Cerebellar nuclear complex (tissue), 1 donor: Measurements from ENCODE around the gene DHRS12.

Experiments used
- DNase-seq, 2 experiments: peaks; one replicate each; lab custom pipeline; 2025; lab: John Stamatoyannopoulos, UW

The DHRS12 gene

GRCh38 chr13:51783428-51784094 lies 20.4 kb downstream of the DHRS12 start:
- no peak for DNase-seq

- no peak for DNase-seq
These were observed 21.8 kb downstream of the DHRS12 start for GRCh38 chr13:51782026-51782710.

GRCh38 chr13:51781246-51782022 lies 22.5 kb downstream of the DHRS12 start:
- no peak for DNase-seq

- no peak for DNase-seq
These were observed 23.9 kb downstream of the DHRS12 start for GRCh38 chr13:51780099-51780498.

- DNase-seq, result no peak
These were observed 25.6 kb downstream of the DHRS12 start for GRCh38 chr13:51778392-51778791.

GRCh38 chr13:51777921-51778320 lies 26.0 kb downstream of the DHRS12 start:
- DNase-seq, result no peak

GRCh38 chr13:51776179-51776578 lies 27.8 kb downstream of the DHRS12 start:
- DNase-seq, result no peak

GRCh38 chr13:51773515-51773914 lies 30.4 kb downstream of the DHRS12 start:
- no peak for DNase-seq

GRCh38 chr13:51772781-51773180 lies 31.2 kb downstream of the DHRS12 start:
- DNase-seq, result no peak

GRCh38 chr13:51772105-51772455 lies 31.9 kb downstream of the DHRS12 start:
- no peak for DNase-seq

- DNase-seq, result peak; percentile 17 to 34
These were observed 32.4 kb downstream of the DHRS12 start for GRCh38 chr13:51771418-51772104.

- DNase-seq, result no peak
These were observed 33.1 kb downstream of the DHRS12 start for GRCh38 chr13:51770681-51771417.

GRCh38 chr13:51770160-51770559 lies 33.8 kb downstream of the DHRS12 start:
- DNase-seq, result no peak

GRCh38 chr13:51769455-51770127 lies 34.4 kb downstream of the DHRS12 start:
- DNase-seq, result no peak

- no peak for DNase-seq
These were observed 35.0 kb downstream of the DHRS12 start for GRCh38 chr13:51768976-51769375.

GRCh38 chr13:51768378-51768921 lies 35.5 kb downstream of the DHRS12 start:
- DNase-seq, result no peak

GRCh38 chr13:51767100-51767499 lies 36.9 kb downstream of the DHRS12 start:
- no peak for DNase-seq

- DNase-seq, result no peak
These were observed 38.8 kb downstream of the DHRS12 start for GRCh38 chr13:51765142-51765515.

- DNase-seq, result no peak
These were observed 39.5 kb downstream of the DHRS12 start for GRCh38 chr13:51764184-51765141.

- no peak for DNase-seq
These were observed 40.5 kb downstream of the DHRS12 start for GRCh38 chr13:51763486-51763885.
